IMR-90 (cell line): Measurements from ENCODE around the gene KCP. TPM values are rescaled to one million over a fixed set of nuclear protein-coding genes. Genes with fewer than 3 reads are reported as not detected.

ENCODE experiments used
- ATAC-seq: fragments of 200-7000 bp; cut with Tn5 transposase; 2 replicates; pipeline ENCODE4 v1.9.1; 2020; ENCODE audit warnings: low read depth, mild to moderate bottlenecking, moderate library complexity
- BruUV-seq: library from RNA; stranded (reverse); fragments of 400-500 nt; replicated peaks from 2 replicates; lab custom pipeline; 2021; lab: Mats Ljungman, UMichigan
- CTCF ChIA-PET: fragments of 300-600 bp; formaldehyde crosslinking; extraction: SDS; loops from one replicate; lab custom pipeline; 2021; ENCODE audit warnings: antibody characterized with exemption; lab: Yijun Ruan, JAX
- POLR2A ChIA-PET: fragments of 300-600 bp; sonication (Branson Sonifier 250); formaldehyde crosslinking; loops from one replicate; lab custom pipeline; 2022; ENCODE audit warnings: antibody characterized with exemption; ENCODE audit not compliant: unreplicated experiment; lab: Charles Lee
- DNase-seq: peaks from one replicate; pipeline ENCODE4 v3.0.0; 2013
- H2AFZ ChIP-seq: replicated peaks from 2 replicates; pipeline ENCODE3; 2013; ENCODE audit warnings: low read length, mild to moderate bottlenecking; ENCODE audit not compliant: poor library complexity
- H2AK5ac ChIP-seq: 2 replicates; pipeline ENCODE4 v1.6.1; 2013; ENCODE audit warnings: low read depth, low read length, inconsistent platforms
- H2AK9ac ChIP-seq: replicated peaks from 2 replicates; pipeline ENCODE3; 2013; ENCODE audit warnings: mild to moderate bottlenecking, low read depth, low read length, moderate library complexity; ENCODE audit not compliant: poor library complexity
- H2BK120ac ChIP-seq: 2 replicates; pipeline ENCODE4 v1.6.1; 2013; ENCODE audit warnings: low read depth, low read length, inconsistent platforms
- H2BK15ac ChIP-seq: 3 replicates; pipeline ENCODE4 v1.6.1; 2013; ENCODE audit warnings: low read depth, low read length, inconsistent platforms
- H2BK20ac ChIP-seq: 2 replicates; pipeline ENCODE4 v1.6.1; 2013; ENCODE audit warnings: low read depth, mild to moderate bottlenecking, inconsistent platforms, low read length, moderate library complexity
- H2BK5ac ChIP-seq: 2 replicates; pipeline ENCODE4 v1.6.1; 2013; ENCODE audit warnings: mild to moderate bottlenecking, low read depth, low read length, inconsistent platforms; ENCODE audit not compliant: poor library complexity, severe bottlenecking
- H3K14ac ChIP-seq: replicated peaks from 2 replicates; pipeline ENCODE4 v1.6.1; 2013; ENCODE audit warnings: low read depth, low read length, inconsistent platforms
- H3K18ac ChIP-seq: 2 replicates; pipeline ENCODE4 v1.6.1; 2013; ENCODE audit warnings: low read depth, low read length, control low read depth
- H3K23ac ChIP-seq: 2 replicates; pipeline ENCODE4 v1.6.1; 2013; ENCODE audit warnings: low read depth, low read length, inconsistent platforms
- H3K27ac ChIP-seq: 2 replicates; pipeline ENCODE4 v1.5.1; 2013; ENCODE audit warnings: mild to moderate bottlenecking, control low read depth, low read length; ENCODE audit not compliant: insufficient read depth
- H3K27me3 ChIP-seq: 2 replicates; pipeline ENCODE4 v1.6.1; 2013; ENCODE audit warnings: low read length; ENCODE audit not compliant: control insufficient read depth, insufficient read depth
- H3K36me3 ChIP-seq: 2 replicates; pipeline ENCODE4 v1.6.1; 2013; ENCODE audit warnings: low read length, mixed read lengths; ENCODE audit not compliant: control insufficient read depth, insufficient read depth
- H3K4ac ChIP-seq: 2 replicates; pipeline ENCODE4 v1.6.1; 2013; ENCODE audit warnings: low read depth, low read length, inconsistent platforms
- H3K4me1 ChIP-seq: 2 replicates; pipeline ENCODE4 v1.6.1; 2013; ENCODE audit warnings: low read length, mixed read lengths; ENCODE audit not compliant: control insufficient read depth, insufficient read depth
- H3K4me2 ChIP-seq: 2 replicates; pipeline ENCODE4 v1.6.1; 2013; ENCODE audit warnings: low read depth, mild to moderate bottlenecking, control low read depth, low read length, moderate library complexity
- H3K4me3 ChIP-seq: 2 replicates; pipeline ENCODE4 v1.5.1; 2013; ENCODE audit warnings: low read depth, mild to moderate bottlenecking, control low read depth, low read length, moderate library complexity; ENCODE audit not compliant: insufficient read depth
- H3K56ac ChIP-seq: 2 replicates; pipeline ENCODE4 v1.6.1; 2013; ENCODE audit warnings: low read length, inconsistent platforms; ENCODE audit not compliant: insufficient read depth; ENCODE audit errors: extremely low read depth
- H3K79me1 ChIP-seq, 2 experiments: 2 replicates each; pipeline ENCODE4 v1.6.1; 2013; ENCODE audit warnings: low read length in 2 of 2, inconsistent platforms in 1 of 2, low read depth in 1 of 2
- H3K9ac ChIP-seq: 2 replicates; pipeline ENCODE4 v1.6.1; 2013; ENCODE audit warnings: low read depth, low read length, control low read depth
- H3K9me1 ChIP-seq: 2 replicates; pipeline ENCODE4 v1.6.1; 2013; ENCODE audit warnings: low read length, inconsistent platforms; ENCODE audit not compliant: insufficient read depth
- H3K9me3 ChIP-seq: 2 replicates; pipeline ENCODE4 v1.6.1; 2013; ENCODE audit warnings: low read length; ENCODE audit not compliant: control insufficient read depth, insufficient read depth
- H4K20me1 ChIP-seq: 2 replicates; pipeline ENCODE4 v1.6.1; 2013; ENCODE audit warnings: low read length, inconsistent platforms; ENCODE audit not compliant: insufficient read depth
- H4K5ac ChIP-seq: 2 replicates; pipeline ENCODE4 v1.6.1; 2013; ENCODE audit warnings: mild to moderate bottlenecking, low read depth, low read length, control low read depth
- H4K8ac ChIP-seq, 2 experiments: 2 replicates each; pipeline ENCODE4 v1.6.1; 2013; ENCODE audit warnings: low read depth in 2 of 2, low read length in 2 of 2, control low read depth in 1 of 2, inconsistent platforms in 1 of 2
- H4K91ac ChIP-seq: 2 replicates; pipeline ENCODE4 v1.6.1; 2013; ENCODE audit warnings: low read depth, low read length, inconsistent platforms; ENCODE audit not compliant: insufficient read depth
- CEBPB ChIP-seq: IDR thresholded peaks from 2 replicates; pipeline ENCODE4 v1.6.1; 2012; ENCODE audit warnings: low read depth, low read length, improper control_type of control experiment
- RCOR1 ChIP-seq: IDR thresholded peaks from 2 replicates; pipeline ENCODE4 v1.6.1; 2012; ENCODE audit warnings: mild to moderate bottlenecking, low read length, improper control_type of control experiment; ENCODE audit not compliant: insufficient replicate concordance
- RFX5 ChIP-seq: IDR thresholded peaks from 2 replicates; pipeline ENCODE4 v1.8.0; 2012; ENCODE audit warnings: low read depth, mild to moderate bottlenecking, low read length, moderate library complexity
- WGBS, 2 experiments: methylation state at CpG; one replicate each; pipeline versions ENCODE4 v1.1.5 to v1.1.7; 2013; ENCODE audit warnings: missing lambda C conversion rate in 2 of 2; ENCODE audit not compliant: insufficient read length in 1 of 2; ENCODE audit errors: extremely low coverage in 2 of 2; 5-methylcytosine and 5-hydroxymethylcytosine counted together
- dilution Hi-C: fragments of 300-500 bp; cut with HindIII; formaldehyde crosslinking; loops from one replicate; pipeline ENCODE4 v1.14.3; 2018; ENCODE audit warnings: low sequenced_read_pairs; ENCODE audit not compliant: unreplicated experiment
- in situ Hi-C: fragments of 300-500 bp; cut with MboI; formaldehyde crosslinking; loops from 3 replicates; pipeline ENCODE4 v1.14.3; 2019; ENCODE audit warnings: low sequenced_read_pairs, inconsistent platforms, mixed read lengths
- intact Hi-C: fragments of 100-400 bp; cut with micrococcal nuclease; formaldehyde crosslinking; loops from 2 replicates; pipeline ENCODE4 v1.10.0; 2022
- polyA plus RNA-seq, 3 experiments: library from polyadenylated mRNA; depleted of rRNA; stranded (reverse); fragments of >200 nt; gene quantifications; 2 replicates each; pipeline ENCODE4 v1.2.3, GENCODE V29; 2012; ENCODE audit warnings: low replicate concordance in 1 of 3
- total RNA-seq: library from RNA; depleted of rRNA; stranded (reverse); fragments of >200 nt; gene quantifications from 2 replicates; pipeline ENCODE4 v1.2.3, GENCODE V29; 2012; rRNA removed

Gene KCP
- total and polyA plus RNA-seq, 2 of the 4 experiments (the other 2 are of a cell fraction) = 0.03 TPM; not detected in 1

DNA sequence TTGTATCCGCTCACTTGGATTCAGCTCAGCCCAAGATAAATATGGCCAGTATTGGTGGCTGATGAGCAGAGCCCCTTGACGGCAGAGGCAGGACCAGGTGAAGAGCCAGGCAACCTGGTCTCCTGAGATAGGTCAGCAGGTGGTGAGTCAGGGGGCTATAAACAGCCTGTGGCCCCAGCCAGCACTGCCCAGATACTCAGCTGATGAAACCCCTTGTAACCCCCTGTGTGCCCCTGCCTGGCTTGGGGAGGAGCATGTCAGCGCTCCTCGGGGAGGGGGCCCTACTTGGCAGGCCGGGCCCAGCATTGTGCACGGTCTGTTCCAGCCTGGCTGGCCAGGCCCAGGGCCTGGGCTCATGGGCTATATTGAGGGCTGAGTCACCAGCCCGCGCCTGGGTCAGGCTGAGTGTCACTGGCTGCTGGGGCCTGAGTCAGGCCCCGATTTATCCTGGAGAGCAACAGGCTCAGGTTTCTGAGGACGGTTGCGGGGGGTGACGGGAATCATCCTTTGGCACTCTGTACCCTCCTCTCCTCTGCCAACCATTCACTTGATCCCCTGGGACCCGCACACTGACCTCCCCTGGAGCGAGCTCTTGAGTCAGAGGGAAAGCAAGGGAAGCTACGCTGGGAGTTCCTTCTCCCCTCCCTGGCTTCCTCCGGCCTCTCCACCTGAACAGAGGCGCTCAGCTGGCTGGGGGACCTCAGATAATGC, 83.1 kb downstream of the KCP start (continued):
- no peak for TF ChIP-seq CEBPB
- peak; percentile 65 for TF ChIP-seq RCOR1

DNA sequence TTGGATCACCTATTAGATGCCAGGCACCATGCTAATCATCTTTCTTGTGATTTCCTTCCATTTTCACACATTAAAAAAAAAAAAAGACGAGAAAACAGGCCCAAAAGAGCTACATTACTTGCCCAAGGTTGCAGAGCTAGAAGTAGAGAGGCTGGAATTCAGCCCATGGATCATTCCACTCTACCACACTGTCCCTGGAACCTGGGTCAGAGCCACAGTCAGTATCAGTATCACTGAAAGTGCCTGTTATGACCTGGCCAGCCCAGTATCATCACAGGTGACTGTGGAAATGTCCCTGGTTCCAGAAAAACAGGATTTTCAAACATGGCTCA, 83.6 kb downstream of the KCP start:
- Histone ChIP-seq H2BK15ac (peak overlapping the region; percentile 98; the same call in 2 of the 3 replicates), H3K9me1 (peaks cover 14% of the 10 kb centered on the region), H3K4me2 (no peak overlapping the region), H3K18ac (peak overlapping the region; percentile 38), H3K27ac (peak overlapping the region; percentile 28; the same call in 1 of the 2 replicates), H3K9ac (no peak overlapping the region), H4K8ac (peak overlapping the region; percentile 5 to 81), H3K79me1 (peaks cover 0 to 27% of the 10 kb centered on the region in 2 experiments; a peak in 2 of 4 replicates), H3K4me3 (no peak overlapping the region), H2AFZ (peak overlapping the region; percentile 82), H4K5ac (peak overlapping the region; percentile 38), H3K23ac (peak overlapping the region; percentile 83), H3K14ac (peak overlapping the region; percentile 78), H3K4ac (peak overlapping the region; percentile 93), H2BK20ac (peak overlapping the region; percentile 97), H2BK5ac (peak overlapping the region; percentile 93), H3K56ac (no peak overlapping the region), H2BK120ac (peak overlapping the region; percentile 92), H3K4me1 (peaks cover 24% of the 10 kb centered on the region), H4K91ac (peak overlapping the region; percentile 94), H3K36me3 (no peaks in the 10 kb centered on the region), H3K27me3 (no peaks in the 10 kb centered on the region), H2AK9ac (peak overlapping the region; percentile 98), H4K20me1 (peaks cover 28% of the 10 kb centered on the region), H2AK5ac (peak overlapping the region; percentile 98), H3K9me3 (no peaks in the 10 kb centered on the region)
- WGBS, 2 experiments = no CpG with 5 or more reads among the region's 1 CpG
- dilution Hi-C loops (no loop called here), in situ Hi-C loops (no loop called here), intact Hi-C loops (loop anchor here (5.0 kb wide), 1 partner anchor 35 kb away; the partner anchor contains the start of gene CCDC136)
- ChIA-PET CTCF (interaction anchor here (1.0 kb wide), 1 partner anchor 57 kb away, joined by 6 read pairs; no protein-coding TSS in a partner anchor), POLR2A (interaction anchor here (1.0 kb wide), 1 partner anchor 36 kb away, joined by 3 read pairs; the partner anchor contains the start of gene ATP6V1F)
- DNase-seq (no peak), ATAC-seq (no peak)
- TF ChIP-seq RFX5 = no peak
- BruUV-seq = no TSS peak

Other genes starting within 250 kb of the KCP start
- gene GARIN1A, start 238.4 kb downstream of the KCP start, total RNA-seq = 0.18 and 0.28 TPM in 2 replicates
- 1.4 and 1.6 TPM in 2 replicates for gene GARIN1A, start 238.4 kb downstream of the KCP start, polyA plus RNA-seq (2012; rRNA removed)
- 421 and 914 TPM in 2 replicates for gene CALU, start 171.3 kb downstream of the KCP start, total RNA-seq
- gene CALU, start 171.3 kb downstream of the KCP start, polyA plus RNA-seq (2012; rRNA removed) = 426 and 525 TPM in 2 replicates
- gene OPN1SW, start 134.9 kb downstream of the KCP start, total RNA-seq = not detected in 2 replicates
- gene OPN1SW, start 134.9 kb downstream of the KCP start, polyA plus RNA-seq (2012; rRNA removed) = not detected in 2 replicates
- gene CCDC136, start 118.7 kb downstream of the KCP start, total RNA-seq = 7.7 and 8.3 TPM in 2 replicates
- gene CCDC136, start 118.7 kb downstream of the KCP start, polyA plus RNA-seq (2012; rRNA removed) = 15.1 and 18.0 TPM in 2 replicates
- gene FLNC, start 80.3 kb downstream of the KCP start, total RNA-seq = 116 and 139 TPM in 2 replicates
- gene FLNC, start 80.3 kb downstream of the KCP start, polyA plus RNA-seq (2012; rRNA removed) = 154 and 167 TPM in 2 replicates
- 61.1 and 104 TPM in 2 replicates for gene ATP6V1F, start 47.9 kb downstream of the KCP start, total RNA-seq
- 321 and 346 TPM in 2 replicates for gene ATP6V1F, start 47.9 kb downstream of the KCP start, polyA plus RNA-seq (2012; rRNA removed)
- 0.18 TPM in 1 of 2 replicates, not detected in the other for gene IRF5, start 27.2 kb upstream of the KCP start, total RNA-seq
- 0.14 TPM in 1 of 2 replicates, not detected in the other for gene IRF5, start 27.2 kb upstream of the KCP start, polyA plus RNA-seq (2012; rRNA removed)
- gene TNPO3, start 144.4 kb upstream of the KCP start, total RNA-seq = 77.2 and 78.6 TPM in 2 replicates
- 21.8 and 24.2 TPM in 2 replicates for gene TNPO3, start 144.4 kb upstream of the KCP start, polyA plus RNA-seq (2012; rRNA removed)
- 0.28 and 0.36 TPM in 2 replicates for gene TSPAN33, start 234.0 kb upstream of the KCP start, total RNA-seq
- 0.13 and 0.17 TPM in 2 replicates for gene TSPAN33, start 234.0 kb upstream of the KCP start, polyA plus RNA-seq (2012; rRNA removed)